HepG2 (cell line): Measurements from ENCODE around the gene LTB4R. TPM values are rescaled to one million over a fixed set of nuclear protein-coding genes. Genes with fewer than 3 reads are reported as not detected.

Source experiments
- ASH2L ChIP-seq: fragments of 300-600, 200-600 bp; sonication (generic); IDR thresholded peaks from 2 replicates; pipeline ENCODE4 v1.7.0; 2017; ENCODE audit warnings: low read depth, mild to moderate bottlenecking, moderate library complexity, mixed read lengths, low read length; ENCODE audit not compliant: insufficient read length
- ATRX ChIP-seq: sonication (generic); formaldehyde crosslinking; IDR thresholded peaks from 2 replicates; pipeline ENCODE4 v1.4.0; 2020; ENCODE audit warnings: missing genetic modification reagents, borderline replicate concordance
- CAMTA2 ChIP-seq: sonication (generic); formaldehyde crosslinking; IDR thresholded peaks from 2 replicates; pipeline ENCODE4 v1.4.0; 2020; ENCODE audit warnings: mild to moderate bottlenecking, missing genetic modification reagents, borderline replicate concordance
- KDM1A ChIP-seq: IDR thresholded peaks from 2 replicates; pipeline ENCODE4 v1.6.1; 2016; ENCODE audit warnings: missing compliant biosample characterization
- MIER2 ChIP-seq: IDR thresholded peaks from 2 replicates; pipeline ENCODE4 v1.6.1; 2016; ENCODE audit warnings: missing biosample characterization, missing genetic modification reagents
- NCOA1 ChIP-seq: sonication (generic); formaldehyde crosslinking; IDR thresholded peaks from 2 replicates; pipeline ENCODE4 v1.9.0; 2021; ENCODE audit warnings: missing genetic modification reagents
- TCF12 ChIP-seq, 2 experiments: fragments of 450-650 bp in 1 of 2; sonication (generic) in 1 of 2; formaldehyde crosslinking in 1 of 2; IDR thresholded peaks; 2 replicates each; pipeline versions ENCODE4 v1.6.1 to v1.8.0; 2017 to 2022; ENCODE audit warnings: antibody characterized with exemption in 1 of 2, mild to moderate bottlenecking in 1 of 2, missing genetic modification reagents in 1 of 2, moderate library complexity in 1 of 2
- ZMAT3 ChIP-seq: sonication (generic); formaldehyde crosslinking; conservative IDR thresholded peaks from 2 replicates; pipeline ENCODE4 v1.7.0; 2021; ENCODE audit warnings: missing genetic modification reagents
- ZNF180 ChIP-seq: sonication (generic); formaldehyde crosslinking; IDR thresholded peaks from 2 replicates; pipeline ENCODE4 v1.4.0; 2020; ENCODE audit warnings: low read depth, missing genetic modification reagents, borderline replicate concordance
- ZNF329 ChIP-seq: sonication (generic); formaldehyde crosslinking; IDR thresholded peaks from 2 replicates; pipeline ENCODE4 v1.9.0; 2021; ENCODE audit warnings: low read depth, mild to moderate bottlenecking, missing genetic modification reagents
- ZNF331 ChIP-seq: sonication (generic); formaldehyde crosslinking; IDR thresholded peaks from 2 replicates; pipeline ENCODE4 v1.4.0; 2020; ENCODE audit warnings: missing genetic modification reagents
- ZNF556 ChIP-seq: sonication (generic); formaldehyde crosslinking; IDR thresholded peaks from 2 replicates; pipeline ENCODE4 v1.4.0; 2020; ENCODE audit warnings: mild to moderate bottlenecking, missing genetic modification reagents, borderline replicate concordance
- ZNF557 ChIP-seq: sonication (generic); formaldehyde crosslinking; IDR thresholded peaks from 2 replicates; pipeline ENCODE4 v1.4.0; 2020; ENCODE audit warnings: missing genetic modification reagents
- ZNF605 ChIP-seq: sonication (generic); formaldehyde crosslinking; IDR thresholded peaks from 2 replicates; pipeline ENCODE4 v1.8.0; 2022; ENCODE audit warnings: mild to moderate bottlenecking, missing genetic modification reagents
- ZNF616 ChIP-seq: sonication (generic); formaldehyde crosslinking; IDR thresholded peaks from 2 replicates; pipeline ENCODE4 v1.5.0; 2020; ENCODE audit warnings: low read depth, mild to moderate bottlenecking, missing genetic modification reagents
- ZNF629 ChIP-seq: sonication (generic); formaldehyde crosslinking; conservative IDR thresholded peaks from 2 replicates; pipeline ENCODE4 v1.5.0; 2020; ENCODE audit warnings: missing genetic modification reagents
- ZNF652 ChIP-seq: IDR thresholded peaks from 2 replicates; pipeline ENCODE4 v1.6.1; 2016; ENCODE audit warnings: low read depth, borderline replicate concordance
- ZNF879 ChIP-seq: sonication (generic); formaldehyde crosslinking; IDR thresholded peaks from 2 replicates; pipeline ENCODE4 v1.8.1; 2023; ENCODE audit warnings: missing genetic modification reagents
- ZNF883 ChIP-seq: sonication (generic); formaldehyde crosslinking; IDR thresholded peaks from 2 replicates; pipeline ENCODE4 v1.5.1; 2020; ENCODE audit warnings: mild to moderate bottlenecking, missing genetic modification reagents; ENCODE audit errors: not compliant biosample characterization
- polyA plus RNA-seq, 8 experiments: library from polyadenylated mRNA; depleted of rRNA in 3 of 8; stranded (reverse) in 7 of 8; unstranded in 1 of 8; fragments of >200 nt; fragmentation: Illumina TruSeq in 4 of 8; extraction: Trizol in 4 of 8; gene quantifications; 2 replicates each; pipeline versions ENCODE4 v1.2.1 to v1.2.3, GENCODE V29; 2011 to 2016; ENCODE audit warnings: low read depth in 4 of 8, missing spikeins in 1 of 8, mixed read lengths in 1 of 8; ENCODE audit not compliant: insufficient read depth in 1 of 8
- total RNA-seq, 5 experiments: library from RNA; depleted of rRNA; stranded (reverse); fragments of >200 nt; fragmentation: Illumina TruSeq; extraction: Trizol; gene quantifications; 2 replicates each; pipeline ENCODE4 v1.2.3, GENCODE V29; 2016; ENCODE audit warnings: low read depth in 1 of 5
- TF ChIP-seq, protein P1 (sequence below): sonication (generic); formaldehyde crosslinking; conservative IDR thresholded peaks from 2 replicates; pipeline ENCODE4 v1.8.0; 2022; ENCODE audit warnings: mild to moderate bottlenecking, moderate library complexity, missing genetic modification reagents
- TF ChIP-seq, protein P2 (sequence below): sonication (generic); formaldehyde crosslinking; conservative IDR thresholded peaks from 2 replicates; pipeline ENCODE4 v1.8.1; 2023; ENCODE audit warnings: missing genetic modification reagents
- TF ChIP-seq, protein P3 (sequence below): sonication (generic); formaldehyde crosslinking; conservative IDR thresholded peaks from 2 replicates; pipeline ENCODE4 v1.4.0; 2020; ENCODE audit warnings: missing genetic modification reagents
- TF ChIP-seq, protein P4 (sequence below): fragments of 450-650 bp; IDR thresholded peaks from 2 replicates; pipeline ENCODE4 v1.6.1; 2016

The LTB4R gene
- total and polyA plus RNA-seq, 2 of the 13 experiments (the other 11 are each of a cell fraction or from before 2014, with no cell fraction given), result 3.2 to 8.2 TPM

DNA sequence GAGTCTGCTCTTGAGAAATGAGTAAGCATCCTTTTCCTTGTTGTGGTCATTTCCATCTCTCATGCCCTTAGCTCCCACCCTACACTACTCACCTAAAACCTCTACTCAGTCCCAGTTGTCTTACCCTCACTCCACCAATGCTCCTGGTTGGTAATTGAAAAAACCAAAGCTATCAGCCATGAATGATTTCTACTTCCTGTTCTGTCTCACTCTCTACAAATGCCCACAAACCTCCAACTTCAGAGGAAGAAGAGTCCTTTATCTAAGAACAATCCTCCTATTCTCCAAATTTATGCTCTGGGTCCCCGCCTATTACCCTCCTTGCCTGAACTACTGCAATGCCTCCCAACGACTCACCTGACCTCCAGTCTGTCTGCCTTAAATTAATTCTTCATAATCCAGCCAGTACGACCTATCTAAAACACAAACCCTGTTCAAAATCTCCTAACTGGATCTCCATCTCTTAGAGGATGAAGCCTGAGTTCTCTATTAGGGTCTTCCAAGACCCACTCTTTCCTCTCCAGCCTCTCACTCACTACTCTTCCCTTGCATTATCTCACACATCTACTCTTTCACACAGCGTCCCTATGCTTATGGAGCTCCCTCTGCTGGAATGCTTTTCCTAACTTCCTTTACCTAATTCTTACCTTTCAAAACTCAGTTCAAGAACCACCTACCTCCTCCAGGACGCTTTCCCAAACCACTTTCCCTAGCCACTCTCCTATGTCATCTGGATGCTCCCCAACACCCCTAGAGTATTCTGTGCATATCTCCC, 13.9 kb upstream of the LTB4R start (continued):
- TF ChIP-seq, protein P1, sequence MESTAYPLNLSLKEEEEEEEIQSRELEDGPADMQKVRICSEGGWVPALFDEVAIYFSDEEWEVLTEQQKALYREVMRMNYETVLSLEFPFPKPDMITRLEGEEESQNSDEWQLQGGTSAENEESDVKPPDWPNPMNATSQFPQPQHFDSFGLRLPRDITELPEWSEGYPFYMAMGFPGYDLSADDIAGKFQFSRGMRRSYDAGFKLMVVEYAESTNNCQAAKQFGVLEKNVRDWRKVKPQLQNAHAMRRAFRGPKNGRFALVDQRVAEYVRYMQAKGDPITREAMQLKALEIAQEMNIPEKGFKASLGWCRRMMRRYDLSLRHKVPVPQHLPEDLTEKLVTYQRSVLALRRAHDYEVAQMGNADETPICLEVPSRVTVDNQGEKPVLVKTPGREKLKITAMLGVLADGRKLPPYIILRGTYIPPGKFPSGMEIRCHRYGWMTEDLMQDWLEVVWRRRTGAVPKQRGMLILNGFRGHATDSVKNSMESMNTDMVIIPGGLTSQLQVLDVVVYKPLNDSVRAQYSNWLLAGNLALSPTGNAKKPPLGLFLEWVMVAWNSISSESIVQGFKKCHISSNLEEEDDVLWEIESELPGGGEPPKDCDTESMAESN (CRISPR knock-in tag), result 0 out of 2 replicates have a peak, but pooled peaks have one; percentile 42
- TF ChIP-seq ZNF556 (peak; percentile 11; the same call in 1 of the 2 replicates), ATRX (CRISPR knock-in tag) (peak; percentile 39; the same call in 1 of the 2 replicates), ZNF879 (no peak), MIER2 (CRISPR knock-in tag) (peak; percentile 81), ZNF331 (peak; percentile 73), ZNF329 (CRISPR knock-in tag) (no peak), ZNF883 (CRISPR knock-in tag) (peak; percentile 46), ZNF629 (CRISPR knock-in tag) (no peak), ZMAT3 (CRISPR knock-in tag) (0 out of 2 replicates have a peak, but pooled peaks have one; percentile 57), ZNF180 (CRISPR knock-in tag) (no peak), ZNF557 (CRISPR knock-in tag) (peak; percentile 90), ASH2L (no peak), CAMTA2 (CRISPR knock-in tag) (no peak), TCF12 (IDR thresholded peaks at IDR 0.05) (no peak), TCF12 (CRISPR knock-in tag; IDR thresholded peaks at IDR 0.05) (no peak), ZNF605 (CRISPR knock-in tag) (peak; percentile 49; the same call in 1 of the 2 replicates), NCOA1 (CRISPR knock-in tag) (peak; percentile 29; the same call in 1 of the 2 replicates), ZNF652 (CRISPR knock-in tag) (peak; percentile 54; the same call in 1 of the 2 replicates), ZNF616 (CRISPR knock-in tag) (0 out of 2 replicates have a peak, but pooled peaks have one; percentile 22), KDM1A (CRISPR knock-in tag) (no peak)
- TF ChIP-seq, protein P2, sequence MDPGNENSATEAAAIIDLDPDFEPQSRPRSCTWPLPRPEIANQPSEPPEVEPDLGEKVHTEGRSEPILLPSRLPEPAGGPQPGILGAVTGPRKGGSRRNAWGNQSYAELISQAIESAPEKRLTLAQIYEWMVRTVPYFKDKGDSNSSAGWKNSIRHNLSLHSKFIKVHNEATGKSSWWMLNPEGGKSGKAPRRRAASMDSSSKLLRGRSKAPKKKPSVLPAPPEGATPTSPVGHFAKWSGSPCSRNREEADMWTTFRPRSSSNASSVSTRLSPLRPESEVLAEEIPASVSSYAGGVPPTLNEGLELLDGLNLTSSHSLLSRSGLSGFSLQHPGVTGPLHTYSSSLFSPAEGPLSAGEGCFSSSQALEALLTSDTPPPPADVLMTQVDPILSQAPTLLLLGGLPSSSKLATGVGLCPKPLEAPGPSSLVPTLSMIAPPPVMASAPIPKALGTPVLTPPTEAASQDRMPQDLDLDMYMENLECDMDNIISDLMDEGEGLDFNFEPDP, result no peak
- TF ChIP-seq, protein P3, sequence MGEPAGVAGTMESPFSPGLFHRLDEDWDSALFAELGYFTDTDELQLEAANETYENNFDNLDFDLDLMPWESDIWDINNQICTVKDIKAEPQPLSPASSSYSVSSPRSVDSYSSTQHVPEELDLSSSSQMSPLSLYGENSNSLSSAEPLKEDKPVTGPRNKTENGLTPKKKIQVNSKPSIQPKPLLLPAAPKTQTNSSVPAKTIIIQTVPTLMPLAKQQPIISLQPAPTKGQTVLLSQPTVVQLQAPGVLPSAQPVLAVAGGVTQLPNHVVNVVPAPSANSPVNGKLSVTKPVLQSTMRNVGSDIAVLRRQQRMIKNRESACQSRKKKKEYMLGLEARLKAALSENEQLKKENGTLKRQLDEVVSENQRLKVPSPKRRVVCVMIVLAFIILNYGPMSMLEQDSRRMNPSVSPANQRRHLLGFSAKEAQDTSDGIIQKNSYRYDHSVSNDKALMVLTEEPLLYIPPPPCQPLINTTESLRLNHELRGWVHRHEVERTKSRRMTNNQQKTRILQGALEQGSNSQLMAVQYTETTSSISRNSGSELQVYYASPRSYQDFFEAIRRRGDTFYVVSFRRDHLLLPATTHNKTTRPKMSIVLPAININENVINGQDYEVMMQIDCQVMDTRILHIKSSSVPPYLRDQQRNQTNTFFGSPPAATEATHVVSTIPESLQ, result 0 out of 2 replicates have a peak, but pooled peaks have one; percentile 7
- TF ChIP-seq, protein P4, sequence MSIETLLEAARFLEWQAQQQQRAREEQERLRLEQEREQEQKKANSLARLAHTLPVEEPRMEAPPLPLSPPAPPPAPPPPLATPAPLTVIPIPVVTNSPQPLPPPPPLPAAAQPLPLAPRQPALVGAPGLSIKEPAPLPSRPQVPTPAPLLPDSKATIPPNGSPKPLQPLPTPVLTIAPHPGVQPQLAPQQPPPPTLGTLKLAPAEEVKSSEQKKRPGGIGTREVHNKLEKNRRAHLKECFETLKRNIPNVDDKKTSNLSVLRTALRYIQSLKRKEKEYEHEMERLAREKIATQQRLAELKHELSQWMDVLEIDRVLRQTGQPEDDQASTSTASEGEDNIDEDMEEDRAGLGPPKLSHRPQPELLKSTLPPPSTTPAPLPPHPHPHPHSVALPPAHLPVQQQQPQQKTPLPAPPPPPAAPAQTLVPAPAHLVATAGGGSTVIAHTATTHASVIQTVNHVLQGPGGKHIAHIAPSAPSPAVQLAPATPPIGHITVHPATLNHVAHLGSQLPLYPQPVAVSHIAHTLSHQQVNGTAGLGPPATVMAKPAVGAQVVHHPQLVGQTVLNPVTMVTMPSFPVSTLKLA, result no peak
